ENCODE results near the gene PIK3C2G. TPM values are rescaled to one million over a fixed set of nuclear protein-coding genes. Genes with fewer than 3 reads are reported as not detected.

The PIK3C2G gene
- polyA plus RNA-seq, 1 of the 3 experiments (the other 2 are of a cell fraction) = 0.02 TPM

- no peaks in the 10 kb centered on the region for H3K36me3 ChIP-seq (replicated peaks in 1 of 2; ENCODE audit: control insufficient read depth in 1 of 2, insufficient read depth in 2 of 2, low read length in 1 of 2)
- no peak overlapping the region for H2AFZ ChIP-seq (ENCODE audit: low read depth)
- H3K27me3 ChIP-seq (ENCODE audit: insufficient read depth) = peaks cover 8% of the 10 kb centered on the region; the same call in 1 of the 2 replicates
- no peaks in the 10 kb centered on the region for H3K9me2 ChIP-seq
- no peak for DNase-seq
- H3K9ac ChIP-seq = no peak overlapping the region
- H4K20me1 ChIP-seq (ENCODE audit: insufficient read depth) = no peaks in the 10 kb centered on the region
- H3F3A ChIP-seq (replicated peaks; ENCODE audit: insufficient read depth) = no peaks in the 10 kb centered on the region
- ChIA-PET CTCF (no interaction called here), POLR2A (no interaction called here)
- no peak overlapping the region for H3K4me3 ChIP-seq (ENCODE audit: low read depth in 2 of 2, low read length in 1 of 2)
- 15% methylated on average over 9 of the region's 9 CpGs for WGBS (ENCODE audit: low lambda C conversion rate)
- TF ChIP-seq SMC3 (IDR thresholded peaks at IDR 0.05; ENCODE audit: low read depth, low read length) (no peak), POLR2AphosphoS5 (IDR thresholded peaks at IDR 0.05; ENCODE audit: low read depth, low read length) (no peak), RXRA (IDR thresholded peaks at IDR 0.05; ENCODE audit: borderline replicate concordance, low read depth) (no peak), REST (IDR thresholded peaks at IDR 0.05; ENCODE audit: low read depth, low read length) (no peak), GABPA (IDR thresholded peaks at IDR 0.05; ENCODE audit: low read depth) (no peak)
- TF ChIP-seq, protein P1, sequence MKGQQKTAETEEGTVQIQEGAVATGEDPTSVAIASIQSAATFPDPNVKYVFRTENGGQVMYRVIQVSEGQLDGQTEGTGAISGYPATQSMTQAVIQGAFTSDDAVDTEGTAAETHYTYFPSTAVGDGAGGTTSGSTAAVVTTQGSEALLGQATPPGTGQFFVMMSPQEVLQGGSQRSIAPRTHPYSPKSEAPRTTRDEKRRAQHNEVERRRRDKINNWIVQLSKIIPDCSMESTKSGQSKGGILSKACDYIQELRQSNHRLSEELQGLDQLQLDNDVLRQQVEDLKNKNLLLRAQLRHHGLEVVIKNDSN (IDR thresholded peaks at IDR 0.05; ENCODE audit: borderline replicate concordance, low read depth) = no peak
- TF ChIP-seq, protein P2, sequence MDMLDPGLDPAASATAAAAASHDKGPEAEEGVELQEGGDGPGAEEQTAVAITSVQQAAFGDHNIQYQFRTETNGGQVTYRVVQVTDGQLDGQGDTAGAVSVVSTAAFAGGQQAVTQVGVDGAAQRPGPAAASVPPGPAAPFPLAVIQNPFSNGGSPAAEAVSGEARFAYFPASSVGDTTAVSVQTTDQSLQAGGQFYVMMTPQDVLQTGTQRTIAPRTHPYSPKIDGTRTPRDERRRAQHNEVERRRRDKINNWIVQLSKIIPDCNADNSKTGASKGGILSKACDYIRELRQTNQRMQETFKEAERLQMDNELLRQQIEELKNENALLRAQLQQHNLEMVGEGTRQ (IDR thresholded peaks at IDR 0.05; ENCODE audit: borderline replicate concordance, low read depth, low read length) = no peak
- H3K79me2 ChIP-seq (ENCODE audit: insufficient read depth) = no peaks in the 10 kb centered on the region
- H3K27ac ChIP-seq (ENCODE audit: low read depth in 2 of 2, low read length in 1 of 2) = peak overlapping the region in 1 of 2 experiments; percentile 92; a peak in 2 of 4 replicates
- no peaks in the 10 kb centered on the region for H3K9me3 ChIP-seq
- H3K4me2 ChIP-seq = no peak overlapping the region
- no peaks in the 10 kb centered on the region; a peak in 1 of 4 replicates for H3K4me1 ChIP-seq (ENCODE audit: control insufficient read depth in 1 of 2, insufficient read depth in 2 of 2, low read depth in 1 of 2, low read length in 1 of 2)
Measured at GRCh38 chr12:18267427-18268099, 6.2 kb downstream of the PIK3C2G start.

DNA sequence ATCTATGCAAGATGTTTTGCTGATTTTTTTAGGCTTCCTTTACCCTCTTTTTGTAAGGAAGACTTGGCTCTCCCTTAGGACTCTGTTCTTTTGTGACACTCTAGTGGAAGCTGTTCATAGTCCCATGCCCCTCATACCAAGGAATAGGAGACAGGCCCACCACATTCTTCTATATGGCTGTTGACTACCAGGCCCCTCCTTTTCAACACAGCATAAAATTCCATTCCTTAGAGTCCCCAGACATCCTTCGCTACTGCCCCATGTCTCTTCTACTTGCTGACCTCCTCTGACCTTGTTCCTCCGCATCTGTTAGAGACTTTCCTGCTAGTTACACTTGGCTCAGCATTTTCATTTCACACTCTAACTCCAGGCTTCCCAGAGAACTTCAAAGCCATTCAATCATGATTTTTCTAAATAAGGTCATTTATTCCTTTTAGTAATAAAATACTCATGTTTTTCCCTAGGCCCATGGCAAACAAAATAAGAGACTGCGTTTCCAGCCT, 9.7 kb downstream of the PIK3C2G start:
- WGBS (ENCODE audit: low lambda C conversion rate) = 36% methylated on average over 3 of the region's 3 CpGs
- no peaks in the 10 kb centered on the region for H3K79me2 ChIP-seq (ENCODE audit: insufficient read depth)

More for the DNA sequence above, 9.7 kb downstream of the PIK3C2G start:
- POLR2A ChIA-PET = no interaction called here
- H3K4me3 ChIP-seq (ENCODE audit: low read depth in 2 of 2, low read length in 1 of 2) = no peak overlapping the region
- no peaks in the 10 kb centered on the region for H3K9me3 ChIP-seq
- CTCF ChIA-PET = no interaction called here
- peaks cover 0 to 6% of the 10 kb centered on the region in 2 experiments; a peak in 2 of 4 replicates for H3K4me1 ChIP-seq (ENCODE audit: control insufficient read depth in 1 of 2, insufficient read depth in 2 of 2, low read depth in 1 of 2, low read length in 1 of 2)
- peaks cover 8% of the 10 kb centered on the region; the same call in 1 of the 2 replicates for H3K27me3 ChIP-seq (ENCODE audit: insufficient read depth)
- no peak overlapping the region for H2AFZ ChIP-seq (ENCODE audit: low read depth)
- no peaks in the 10 kb centered on the region for H3F3A ChIP-seq (replicated peaks; ENCODE audit: insufficient read depth)
- H3K9ac ChIP-seq = no peak overlapping the region
- no peaks in the 10 kb centered on the region for H4K20me1 ChIP-seq (ENCODE audit: insufficient read depth)
- no peaks in the 10 kb centered on the region for H3K36me3 ChIP-seq (replicated peaks in 1 of 2; ENCODE audit: control insufficient read depth in 1 of 2, insufficient read depth in 2 of 2, low read length in 1 of 2)
- no peaks in the 10 kb centered on the region for H3K9me2 ChIP-seq
- TF ChIP-seq RAD21 (IDR thresholded peaks at IDR 0.05; ENCODE audit: low read length) = no peak
- TF ChIP-seq PBX3 (IDR thresholded peaks at IDR 0.05) = no peak
- no peak for TF ChIP-seq POLR2AphosphoS5 (IDR thresholded peaks at IDR 0.05; ENCODE audit: low read depth, low read length)
- no peak for TF ChIP-seq FOXJ3 (CRISPR knock-in tag; IDR thresholded peaks at IDR 0.05)
- TF ChIP-seq YY1 (IDR thresholded peaks at IDR 0.05; ENCODE audit: low read depth) = no peak
- TF ChIP-seq RFX5 (IDR thresholded peaks at IDR 0.05; ENCODE audit: low read length) = no peak
- no peak for TF ChIP-seq GATA2 (CRISPR knock-in tag; IDR thresholded peaks at IDR 0.05)
- TF ChIP-seq SIN3A (IDR thresholded peaks at IDR 0.05; ENCODE audit: borderline replicate concordance, low read depth, low read length) = no peak
- no peak for TF ChIP-seq FOSL2 (IDR thresholded peaks at IDR 0.05; ENCODE audit: borderline replicate concordance, low read depth)
- TF ChIP-seq, protein P1 (IDR thresholded peaks at IDR 0.05; ENCODE audit: borderline replicate concordance, low read depth) = no peak
- TF ChIP-seq GABPA (IDR thresholded peaks at IDR 0.05; ENCODE audit: low read depth) = no peak
- no peak for TF ChIP-seq EP300 (IDR thresholded peaks at IDR 0.05; ENCODE audit: borderline replicate concordance in 1 of 2, low read depth in 1 of 2, low read length in 1 of 2)
- no peak for TF ChIP-seq NRF1 (IDR thresholded peaks at IDR 0.05; ENCODE audit: low read depth, low read length)
- TF ChIP-seq EZH2phosphoT487 (IDR thresholded peaks at IDR 0.05; ENCODE audit: borderline replicate concordance, low read depth) = no peak
- H3K4me2 ChIP-seq = no peak overlapping the region
- DNase-seq = no peak
- peak overlapping the region in 1 of 2 experiments; percentile 77; a peak in 1 of 4 replicates for H3K27ac ChIP-seq (ENCODE audit: low read depth in 2 of 2, low read length in 1 of 2)

Measured in SK-N-SH (cell line).